ENCODE results near the gene FAU. TPM values are rescaled to one million over a fixed set of nuclear protein-coding genes. Genes with fewer than 3 reads are reported as not detected.

FAU gene
- total and polyA plus RNA-seq, 2 of the 13 experiments (the other 11 are each of a cell fraction or from before 2014, with no cell fraction given): 374 to 869 TPM

- TF ChIP-seq THAP7 (CRISPR knock-in tag; IDR thresholded peaks at IDR 0.05) (peak; percentile 46; the same call in 1 of the 2 replicates), IRF1 (CRISPR knock-in tag; IDR thresholded peaks at IDR 0.05; ENCODE audit: low read depth) (0 out of 2 replicates have a peak, but pooled peaks have one; percentile 17), GATAD1 (CRISPR knock-in tag; IDR thresholded peaks at IDR 0.05) (peak; percentile 92), ZNF124 (CRISPR knock-in tag; IDR thresholded peaks at IDR 0.05) (peak; percentile 42; the same call in 1 of the 2 replicates), HDAC2 (CRISPR knock-in tag; IDR thresholded peaks at IDR 0.05) (peak; percentile 49; the same call in 1 of the 2 replicates), DMAP1 (CRISPR knock-in tag; IDR thresholded peaks at IDR 0.05) (peak; percentile 98), FOXJ3 (CRISPR knock-in tag; IDR thresholded peaks at IDR 0.05; ENCODE audit: borderline replicate concordance) (no peak), ZBTB21 (CRISPR knock-in tag; IDR thresholded peaks at IDR 0.05) (no peak), ZBTB20 (CRISPR knock-in tag; IDR thresholded peaks at IDR 0.05; ENCODE audit: borderline replicate concordance, low read depth) (peak; percentile 32; the same call in 1 of the 2 replicates), DZIP1 (CRISPR knock-in tag; IDR thresholded peaks at IDR 0.05) (no peak), DNMT1 (CRISPR knock-in tag; IDR thresholded peaks at IDR 0.05) (peak; percentile 62; the same call in 1 of the 2 replicates), TCF12 (IDR thresholded peaks at IDR 0.05) (no peak), TCF12 (CRISPR knock-in tag; IDR thresholded peaks at IDR 0.05) (no peak), MZF1 (CRISPR knock-in tag; IDR thresholded peaks at IDR 0.05; ENCODE audit: borderline replicate concordance) (no peak), SOX6 (IDR thresholded peaks at IDR 0.05) (no peak), SOX6 (CRISPR knock-in tag; IDR thresholded peaks at IDR 0.05) (no peak), ZNF567 (CRISPR knock-in tag; IDR thresholded peaks at IDR 0.05; ENCODE audit: borderline replicate concordance) (no peak), ZNF891 (CRISPR knock-in tag; IDR thresholded peaks at IDR 0.05) (no peak; the same call in 1 of the 2 replicates), ZNF83 (CRISPR knock-in tag; IDR thresholded peaks at IDR 0.05; ENCODE audit: borderline replicate concordance) (peak; percentile 67; the same call in 1 of the 2 replicates), ZNF20 (CRISPR knock-in tag; IDR thresholded peaks at IDR 0.05) (no peak), SAP130 (CRISPR knock-in tag; IDR thresholded peaks at IDR 0.05; ENCODE audit: low read depth) (peak; percentile 92), ZNF558 (CRISPR knock-in tag; IDR thresholded peaks at IDR 0.05; ENCODE audit: borderline replicate concordance) (no peak), ZNF3 (CRISPR knock-in tag; IDR thresholded peaks at IDR 0.05) (no peak), ZC3H13 (CRISPR knock-in tag; IDR thresholded peaks at IDR 0.05) (peak; percentile 58; the same call in 1 of the 2 replicates)
- TF ChIP-seq, protein P1, sequence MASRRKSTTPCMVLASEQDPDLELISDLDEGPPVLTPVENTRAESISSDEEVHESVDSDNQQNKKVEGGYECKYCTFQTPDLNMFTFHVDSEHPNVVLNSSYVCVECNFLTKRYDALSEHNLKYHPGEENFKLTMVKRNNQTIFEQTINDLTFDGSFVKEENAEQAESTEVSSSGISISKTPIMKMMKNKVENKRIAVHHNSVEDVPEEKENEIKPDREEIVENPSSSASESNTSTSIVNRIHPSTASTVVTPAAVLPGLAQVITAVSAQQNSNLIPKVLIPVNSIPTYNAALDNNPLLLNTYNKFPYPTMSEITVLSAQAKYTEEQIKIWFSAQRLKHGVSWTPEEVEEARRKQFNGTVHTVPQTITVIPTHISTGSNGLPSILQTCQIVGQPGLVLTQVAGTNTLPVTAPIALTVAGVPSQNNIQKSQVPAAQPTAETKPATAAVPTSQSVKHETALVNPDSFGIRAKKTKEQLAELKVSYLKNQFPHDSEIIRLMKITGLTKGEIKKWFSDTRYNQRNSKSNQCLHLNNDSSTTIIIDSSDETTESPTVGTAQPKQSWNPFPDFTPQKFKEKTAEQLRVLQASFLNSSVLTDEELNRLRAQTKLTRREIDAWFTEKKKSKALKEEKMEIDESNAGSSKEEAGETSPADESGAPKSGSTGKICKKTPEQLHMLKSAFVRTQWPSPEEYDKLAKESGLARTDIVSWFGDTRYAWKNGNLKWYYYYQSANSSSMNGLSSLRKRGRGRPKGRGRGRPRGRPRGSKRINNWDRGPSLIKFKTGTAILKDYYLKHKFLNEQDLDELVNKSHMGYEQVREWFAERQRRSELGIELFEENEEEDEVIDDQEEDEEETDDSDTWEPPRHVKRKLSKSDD (CRISPR knock-in tag; IDR thresholded peaks at IDR 0.05; ENCODE audit: low read depth): peak; percentile 61; the same call in 1 of the 2 replicates
These were observed 12.5 kb upstream of the FAU start, which contains the start of gene SYVN1 (continued) for GRCh38 chr11:65134240-65134951.

All from HepG2 (cell line).